Measurements from ENCODE around the gene CFAP299.

- TF ChIP-seq EP300 (IDR thresholded peaks at IDR 0.05; ENCODE audit: borderline replicate concordance): no peak
- no peak for TF ChIP-seq CEBPB (IDR thresholded peaks at IDR 0.05)
- TF ChIP-seq REST (IDR thresholded peaks at IDR 0.05; ENCODE audit: low read depth): no peak
- no peak for TF ChIP-seq YY1 (IDR thresholded peaks at IDR 0.05; ENCODE audit: low read depth)
- TF ChIP-seq USF1 (IDR thresholded peaks at IDR 0.05): no peak
- TF ChIP-seq TAF1 (IDR thresholded peaks at IDR 0.05; ENCODE audit: low read depth): no peak
- no peak for TF ChIP-seq RAD21 (IDR thresholded peaks at IDR 0.05; ENCODE audit: low read depth)
- no peak for TF ChIP-seq FOXM1 (IDR thresholded peaks at IDR 0.05; ENCODE audit: borderline replicate concordance, low read depth)
- no peak for TF ChIP-seq EGR1 (IDR thresholded peaks at IDR 0.05)
Observed at GRCh38 chr4:80726471-80726870, 390.9 kb downstream of the CFAP299 start.

All from Ishikawa (cell line).